SK-N-SH treated with all-trans-retinoic acid at 6 μM for 48 hours (cell line): Measurements from ENCODE around the gene PCK1.

Experiments
- ARNTL ChIP-seq: fragments of 450-650 bp; formaldehyde crosslinking; IDR thresholded peaks from 2 replicates; pipeline ENCODE4 v1.5.0; 2020; ENCODE audit warnings: low read depth, mild to moderate bottlenecking, moderate library complexity, borderline replicate concordance
- CREB5 ChIP-seq: fragments of 250-450 bp; sonication (Bioruptor Pico); IDR thresholded peaks from 2 replicates; pipeline ENCODE4 v1.5.1; 2020; ENCODE audit warnings: low read depth, mild to moderate bottlenecking, moderate library complexity
- RARB ChIP-seq: fragments of 250-450 bp; sonication (Bioruptor Pico); IDR thresholded peaks from 2 replicates; pipeline ENCODE4 v1.8.0; 2021; ENCODE audit warnings: mild to moderate bottlenecking, moderate library complexity
- TCF4 ChIP-seq: fragments of 250-450 bp; sonication (Bioruptor Pico); IDR thresholded peaks from 2 replicates; pipeline ENCODE4 v1.8.0; 2021; ENCODE audit warnings: mild to moderate bottlenecking, moderate library complexity, borderline replicate concordance
- ZNF565 ChIP-seq: fragments of 450-650 bp; formaldehyde crosslinking; conservative IDR thresholded peaks from 2 replicates; pipeline ENCODE4 v1.5.0; 2020; ENCODE audit warnings: low read depth, mild to moderate bottlenecking, moderate library complexity

- no peak for TF ChIP-seq RARB (CRISPR knock-in tag)
- TF ChIP-seq CREB5 (CRISPR knock-in tag): no peak
- TF ChIP-seq TCF4 (CRISPR knock-in tag): no peak
- TF ChIP-seq ZNF565: no peak
- TF ChIP-seq ARNTL: no peak
These were observed 15.1 kb downstream of the PCK1 start for GRCh38 chr20:57576002-57576401.
